Measurements from ENCODE around the gene RPSA. TPM values are rescaled to one million over a fixed set of nuclear protein-coding genes. Genes with fewer than 3 reads are reported as not detected.

Gene RPSA
- total and polyA plus RNA-seq, 3 donors from 2014 or later: 387 to 858 (median 661) TPM

GRCh38 chr3:39387411-39387975 is 19.0 kb upstream of the RPSA start:
- intact Hi-C loops (cut with DNase I; ENCODE audit: low total_unique reads): no loop called here
- WGBS, 2 donors: 67 to 94% methylated on average over 1 of the region's 1 CpG
- H3K4me3 ChIP-seq: no peak overlapping the region
- H3K27me3 ChIP-seq: no peaks in the 10 kb centered on the region
- peaks cover 15% of the 10 kb centered on the region for H3K4me1 ChIP-seq
- TF ChIP-seq POLR2A (IDR thresholded peaks at IDR 0.05): no peak
- no peaks in the 10 kb centered on the region for H3K9me3 ChIP-seq
- no peak overlapping the region for H3K27ac ChIP-seq
- DNase-seq: no peak
- no peaks in the 10 kb centered on the region for H3K36me3 ChIP-seq (ENCODE audit: low read depth, missing control alignments)

GRCh38 chr3:39388153-39388552 is 18.4 kb upstream of the RPSA start:
- H3K9me3 ChIP-seq: no peaks in the 10 kb centered on the region
- H3K4me3 ChIP-seq: no peak overlapping the region
- DNase-seq: no peak
- no peaks in the 10 kb centered on the region for H3K36me3 ChIP-seq (ENCODE audit: low read depth, missing control alignments)
- WGBS, 2 donors: 78 to 81% methylated on average over 2 of the region's 2 CpGs
- H3K27ac ChIP-seq: no peak overlapping the region
- peaks cover 11% of the 10 kb centered on the region for H3K4me1 ChIP-seq
- intact Hi-C loops (cut with DNase I; ENCODE audit: low total_unique reads): no loop called here
- no peak for TF ChIP-seq POLR2A (IDR thresholded peaks at IDR 0.05)
- TF ChIP-seq CTCF (IDR thresholded peaks at IDR 0.05): no peak
- no peaks in the 10 kb centered on the region for H3K27me3 ChIP-seq

- H3K36me3 ChIP-seq (ENCODE audit: low read depth, missing control alignments): no peaks in the 10 kb centered on the region
- no peak overlapping the region for H3K27ac ChIP-seq
- no peaks in the 10 kb centered on the region for H3K9me3 ChIP-seq
- 82 to 90% methylated on average over 2 of the region's 2 CpGs for WGBS, 2 donors
- DNase-seq: no peak
- no peaks in the 10 kb centered on the region for H3K27me3 ChIP-seq
- H3K4me3 ChIP-seq: no peak overlapping the region
- intact Hi-C loops (cut with DNase I; ENCODE audit: low total_unique reads): no loop called here
- TF ChIP-seq CTCF (IDR thresholded peaks at IDR 0.05) (no peak), POLR2A (IDR thresholded peaks at IDR 0.05) (no peak)
- peaks cover 11% of the 10 kb centered on the region for H3K4me1 ChIP-seq
These were observed 17.7 kb upstream of the RPSA start for GRCh38 chr3:39388741-39389248.

- 78 to 86% methylated on average over 4 of the region's 4 CpGs for WGBS, 2 donors
- no peak for DNase-seq
- no peaks in the 10 kb centered on the region for H3K36me3 ChIP-seq (ENCODE audit: low read depth, missing control alignments)
- intact Hi-C loops (cut with DNase I; ENCODE audit: low total_unique reads): no loop called here
- H3K27me3 ChIP-seq: no peaks in the 10 kb centered on the region
- H3K9me3 ChIP-seq: no peaks in the 10 kb centered on the region
- no peak for TF ChIP-seq POLR2A (IDR thresholded peaks at IDR 0.05)
- no peak for TF ChIP-seq CTCF (IDR thresholded peaks at IDR 0.05)
- H3K4me3 ChIP-seq: no peak overlapping the region
- no peak overlapping the region for H3K27ac ChIP-seq
- peaks cover 7% of the 10 kb centered on the region for H3K4me1 ChIP-seq
These were observed 16.3 kb upstream of the RPSA start for GRCh38 chr3:39390181-39390580.

GRCh38 chr3:39396690-39397089 is 9.8 kb upstream of the RPSA start:
- 86 to 94% methylated on average over 3 of the region's 3 CpGs for WGBS, 2 donors
- intact Hi-C loops (cut with DNase I; ENCODE audit: low total_unique reads): no loop called here
- H3K27ac ChIP-seq: no peak overlapping the region
- no peaks in the 10 kb centered on the region for H3K36me3 ChIP-seq (ENCODE audit: low read depth, missing control alignments)
- TF ChIP-seq POLR2A (IDR thresholded peaks at IDR 0.05): no peak
- no peak for TF ChIP-seq CTCF (IDR thresholded peaks at IDR 0.05)
- DNase-seq: no peak
- no peaks in the 10 kb centered on the region for H3K4me1 ChIP-seq
- no peak overlapping the region for H3K4me3 ChIP-seq
- H3K9me3 ChIP-seq: no peaks in the 10 kb centered on the region
- H3K27me3 ChIP-seq: no peaks in the 10 kb centered on the region
